Sigmoid colon (tissue), 7 donors: ENCODE data around the gene RIC1. TPM values are rescaled to one million over a fixed set of nuclear protein-coding genes. Genes with fewer than 3 reads are reported as not detected.

ENCODE experiments used
- DNase-seq: peaks from one replicate; pipeline ENCODE4 v3.0.0-alpha.2; 2019
- H3K27ac ChIP-seq, 4 donors: fragments of 200-600 bp; sonication (generic); one replicate each; pipeline ENCODE4 v1.5.1; 2016 to 2019; ENCODE audit warnings: mild to moderate bottlenecking in 1 of 4
- H3K27me3 ChIP-seq, 3 donors: fragments of 200-600 bp; sonication (generic); one replicate each; pipeline ENCODE4 v1.5.1; 2019; ENCODE audit warnings: mild to moderate bottlenecking in 1 of 3
- H3K36me3 ChIP-seq, 4 donors: fragments of 200-600 bp; sonication (generic); one replicate each; pipeline ENCODE4 v1.5.1; 2016 to 2019
- H3K4me1 ChIP-seq, 4 donors: fragments of 200-600 bp; sonication (generic); one replicate each; pipeline ENCODE4 v1.5.1; 2017 to 2019
- H3K4me3 ChIP-seq, 4 donors: fragments of 200-600 bp; sonication (generic); one replicate each; pipeline ENCODE4 v1.5.1; 2017 to 2019; ENCODE audit warnings: mild to moderate bottlenecking in 2 of 4, moderate library complexity in 1 of 4
- H3K9me3 ChIP-seq, 4 donors: fragments of 200-600 bp in 3 of 4; sonication (generic) in 3 of 4; one replicate each; pipeline versions ENCODE4 v1.5.1 to v1.6.1; 2013 to 2019
- EP300 ChIP-seq, 4 donors: sonication (generic); formaldehyde crosslinking; IDR thresholded peaks; one replicate each; pipeline ENCODE4 v1.6.1; 2017; ENCODE audit warnings: antibody characterized with exemption in 4 of 4
- POLR2A ChIP-seq, 2 donors: fragments of 450-650 bp; IDR thresholded peaks; one replicate each; pipeline ENCODE4 v1.6.1; 2016; ENCODE audit warnings: antibody characterized with exemption in 2 of 2, mild to moderate bottlenecking in 2 of 2, moderate library complexity in 2 of 2
- POLR2AphosphoS5 ChIP-seq, 4 donors: sonication (generic); formaldehyde crosslinking; IDR thresholded peaks; one replicate each; pipeline ENCODE4 v1.6.1; 2017; ENCODE audit warnings: antibody characterized with exemption in 4 of 4
- WGBS, 2 donors: extraction: QIAGEN DNeasy Blood & Tissue Kit; methylation state at CpG; one replicate each; pipeline ENCODE4 v1.1.7; 2013; 5-methylcytosine and 5-hydroxymethylcytosine counted together
- intact Hi-C: fragments of 100-400 bp; cut with DNase I; formaldehyde crosslinking; loops from one replicate; pipeline ENCODE4 v1.15.1; 2023
- polyA plus RNA-seq, 3 donors: library from polyadenylated mRNA; stranded (reverse); fragments of 200-250 nt; gene quantifications; one replicate each; pipeline ENCODE4 v1.2.3, GENCODE V29; 2013
- total RNA-seq, 4 donors: library from RNA; depleted of rRNA; stranded (reverse); fragments of >200 nt; gene quantifications; one replicate each; pipeline ENCODE4 v1.1.0, GENCODE V29; 2016
- TF ChIP-seq, protein P1 (sequence below), 4 experiments: fragments of 450-650 bp in 3 of 4; fragments of 200-600 bp in 1 of 4; IDR thresholded peaks; one replicate each; pipeline ENCODE4 v1.5.1; 2016 to 2019; ENCODE audit warnings: antibody characterized with exemption in 4 of 4, mild to moderate bottlenecking in 3 of 4, moderate library complexity in 2 of 4
- donor health status: healthy with polysubstance abuse.
- donor health status: Bipolar disorder and iron deficiency.
- donor health status: healthy.

RIC1 gene
- total and polyA plus RNA-seq, 7 donors, result 3.0 to 44.3 (median 29.1) TPM

DNA sequence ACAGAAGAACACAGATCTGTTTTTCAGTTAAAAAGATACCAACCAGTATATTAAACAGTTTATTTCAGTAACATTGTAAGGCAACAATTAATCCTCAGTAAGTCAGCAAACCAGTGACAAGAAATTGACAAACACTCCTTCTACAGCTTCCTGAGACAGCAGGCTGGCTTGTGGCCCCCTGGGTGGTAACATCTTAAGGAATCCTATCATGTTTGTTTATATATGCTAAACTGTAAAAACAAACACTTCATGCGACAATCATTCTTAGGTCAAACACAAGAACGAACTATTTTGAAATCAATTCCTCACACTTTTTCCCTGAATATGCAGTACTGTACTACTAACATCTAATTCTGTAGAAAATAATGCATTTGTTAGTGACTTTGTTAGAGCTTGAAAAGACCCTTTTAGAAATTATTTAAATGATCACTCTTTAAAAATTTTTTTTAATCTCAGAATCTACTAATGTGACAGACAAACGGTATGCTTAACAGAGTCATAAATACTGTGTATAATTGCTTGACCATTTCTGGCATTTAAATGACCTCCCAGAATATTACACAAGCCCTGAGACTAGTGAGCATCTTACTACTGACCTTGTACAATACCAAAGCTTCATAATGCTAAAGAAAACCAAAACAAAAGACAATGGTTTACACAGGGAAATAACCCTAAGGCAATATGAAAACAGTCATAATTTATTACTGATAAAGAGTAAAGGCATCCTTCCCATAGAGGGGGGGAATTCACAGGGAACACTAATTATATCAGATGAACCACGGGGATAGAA is 155.8 kb downstream of the RIC1 start:
- no peak for TF ChIP-seq POLR2A (IDR thresholded peaks at IDR 0.05)
- TF ChIP-seq, protein P1, sequence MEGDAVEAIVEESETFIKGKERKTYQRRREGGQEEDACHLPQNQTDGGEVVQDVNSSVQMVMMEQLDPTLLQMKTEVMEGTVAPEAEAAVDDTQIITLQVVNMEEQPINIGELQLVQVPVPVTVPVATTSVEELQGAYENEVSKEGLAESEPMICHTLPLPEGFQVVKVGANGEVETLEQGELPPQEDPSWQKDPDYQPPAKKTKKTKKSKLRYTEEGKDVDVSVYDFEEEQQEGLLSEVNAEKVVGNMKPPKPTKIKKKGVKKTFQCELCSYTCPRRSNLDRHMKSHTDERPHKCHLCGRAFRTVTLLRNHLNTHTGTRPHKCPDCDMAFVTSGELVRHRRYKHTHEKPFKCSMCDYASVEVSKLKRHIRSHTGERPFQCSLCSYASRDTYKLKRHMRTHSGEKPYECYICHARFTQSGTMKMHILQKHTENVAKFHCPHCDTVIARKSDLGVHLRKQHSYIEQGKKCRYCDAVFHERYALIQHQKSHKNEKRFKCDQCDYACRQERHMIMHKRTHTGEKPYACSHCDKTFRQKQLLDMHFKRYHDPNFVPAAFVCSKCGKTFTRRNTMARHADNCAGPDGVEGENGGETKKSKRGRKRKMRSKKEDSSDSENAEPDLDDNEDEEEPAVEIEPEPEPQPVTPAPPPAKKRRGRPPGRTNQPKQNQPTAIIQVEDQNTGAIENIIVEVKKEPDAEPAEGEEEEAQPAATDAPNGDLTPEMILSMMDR (IDR thresholded peaks at IDR 0.05), result no peak
- no peak for TF ChIP-seq POLR2AphosphoS5 (IDR thresholded peaks at IDR 0.05)
- TF ChIP-seq EP300 (IDR thresholded peaks at IDR 0.05), result no peak
- Histone ChIP-seq H3K4me1 (peaks cover 0 to 6% (median 0%) of the 10 kb centered on the region in 4 donors), H3K4me3 (no peak overlapping the region), H3K27me3 (no peaks in the 10 kb centered on the region), H3K36me3 (peaks cover 6 to 36% (median 11%) of the 10 kb centered on the region in 4 donors), H3K9me3 (no peaks in the 10 kb centered on the region), H3K27ac (no peak overlapping the region)
- 65 to 82% methylated on average over 4 of the region's 4 CpGs for WGBS, 2 donors
- no peak for DNase-seq
- intact Hi-C loops, result no loop called here

DNA sequence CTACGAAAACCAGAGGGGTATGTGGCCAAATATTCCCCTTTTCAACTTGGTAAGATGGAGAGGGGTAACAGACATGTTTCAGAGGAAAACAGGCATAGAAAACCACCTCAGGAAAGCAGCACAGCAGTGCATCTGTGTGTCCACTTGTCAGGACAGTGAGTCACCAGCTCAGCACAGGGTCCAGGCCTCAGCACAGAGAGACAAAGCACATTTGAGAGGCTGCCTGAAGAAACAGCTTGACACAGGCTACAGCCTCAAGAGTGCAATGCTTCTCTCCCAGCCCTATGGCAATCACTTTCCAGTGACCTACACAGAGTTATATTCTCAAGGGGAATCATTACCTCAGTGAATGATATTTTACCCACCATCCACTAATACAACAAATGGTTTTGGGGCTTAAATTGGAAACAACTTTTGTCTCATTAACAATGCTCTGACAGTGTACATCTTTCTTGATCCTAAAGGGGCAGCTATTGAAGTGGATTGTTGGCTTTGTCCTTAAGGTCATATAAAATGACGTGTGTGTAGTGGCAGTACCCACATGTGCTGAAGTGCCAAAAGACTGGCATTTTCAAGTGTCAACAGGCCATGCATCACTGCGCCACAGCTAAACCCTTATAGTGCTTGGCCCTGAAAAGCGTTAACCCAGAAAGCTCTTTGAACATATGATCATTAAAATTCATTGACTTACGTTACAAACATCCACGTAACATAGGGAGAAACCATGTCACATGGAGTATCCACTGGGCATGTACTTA is 157.6 kb downstream of the RIC1 start:
- 96 to 97% methylated on average over 6 of the region's 6 CpGs for WGBS, 2 donors
- DNase-seq, result no peak
- Histone ChIP-seq H3K27ac (no peak overlapping the region), H3K4me1 (peaks cover 0 to 6% (median 0%) of the 10 kb centered on the region in 4 donors), H3K36me3 (peaks cover 0 to 29% (median 2%) of the 10 kb centered on the region in 4 donors), H3K27me3 (no peaks in the 10 kb centered on the region), H3K9me3 (no peaks in the 10 kb centered on the region), H3K4me3 (no peak overlapping the region)
- intact Hi-C loops, result no loop called here
- TF ChIP-seq EP300 (IDR thresholded peaks at IDR 0.05) (no peak), POLR2A (IDR thresholded peaks at IDR 0.05) (no peak), POLR2AphosphoS5 (IDR thresholded peaks at IDR 0.05) (no peak)
- TF ChIP-seq, protein P1 (IDR thresholded peaks at IDR 0.05), result no peak

DNA sequence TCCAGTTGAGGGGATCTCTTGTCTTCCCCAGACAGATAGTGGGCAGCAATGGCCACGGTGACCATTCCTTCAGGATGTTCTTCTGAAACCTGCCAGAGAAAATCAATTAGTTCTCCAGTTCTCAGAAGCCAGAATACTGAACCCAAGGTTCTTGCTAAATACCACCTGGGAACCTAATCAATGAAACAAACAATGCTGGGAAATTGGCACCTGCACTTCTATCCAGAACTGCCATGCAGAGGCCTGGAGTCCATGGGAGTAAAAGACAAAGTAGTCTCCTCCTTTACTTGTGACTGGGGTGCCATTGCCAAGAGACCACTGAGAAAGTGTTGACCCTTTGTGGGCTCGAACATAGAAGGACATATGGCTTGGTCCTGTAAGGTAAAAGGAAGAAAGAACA is 158.3 kb downstream of the RIC1 start:
- Histone ChIP-seq H3K36me3 (peaks cover 0 to 29% (median 2%) of the 10 kb centered on the region in 4 donors), H3K4me1 (peaks cover 0 to 6% (median 0%) of the 10 kb centered on the region in 4 donors), H3K9me3 (no peaks in the 10 kb centered on the region), H3K27me3 (no peaks in the 10 kb centered on the region), H3K4me3 (no peak overlapping the region), H3K27ac (no peak overlapping the region)
- intact Hi-C loops, result no loop called here
- no peak for DNase-seq
- TF ChIP-seq, protein P1 (IDR thresholded peaks at IDR 0.05), result no peak
- no peak for TF ChIP-seq EP300 (IDR thresholded peaks at IDR 0.05)
- TF ChIP-seq POLR2AphosphoS5 (IDR thresholded peaks at IDR 0.05), result no peak
- TF ChIP-seq POLR2A (IDR thresholded peaks at IDR 0.05), result no peak
- 97 to 98% methylated on average over 2 of the region's 2 CpGs for WGBS, 2 donors

DNA sequence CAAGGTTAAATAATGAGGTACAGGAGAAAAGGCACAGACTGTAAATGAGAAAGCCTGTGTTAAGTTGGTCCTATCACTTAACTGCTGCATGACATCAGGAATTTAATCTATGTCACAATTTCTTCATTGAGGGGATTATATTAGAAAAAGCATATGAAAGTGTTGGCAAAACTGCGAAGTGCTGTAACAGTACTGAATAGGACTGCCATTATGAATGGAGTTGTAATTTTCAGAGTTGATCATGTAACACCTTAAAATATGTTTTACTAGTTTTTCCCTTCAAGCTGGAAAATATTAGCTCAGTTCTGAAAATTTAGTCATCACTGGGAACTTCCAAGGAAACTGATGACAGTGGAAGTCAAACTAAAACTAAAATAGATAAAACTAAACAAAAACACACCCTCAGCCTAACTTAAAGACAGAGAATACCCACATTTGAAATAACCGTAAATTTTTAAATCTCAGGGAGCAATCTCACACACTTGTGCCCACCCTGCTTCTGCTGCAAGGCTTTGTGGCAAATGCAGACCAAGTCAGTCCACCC is 158.9 kb downstream of the RIC1 start:
- intact Hi-C loops, result no loop called here

DNA sequence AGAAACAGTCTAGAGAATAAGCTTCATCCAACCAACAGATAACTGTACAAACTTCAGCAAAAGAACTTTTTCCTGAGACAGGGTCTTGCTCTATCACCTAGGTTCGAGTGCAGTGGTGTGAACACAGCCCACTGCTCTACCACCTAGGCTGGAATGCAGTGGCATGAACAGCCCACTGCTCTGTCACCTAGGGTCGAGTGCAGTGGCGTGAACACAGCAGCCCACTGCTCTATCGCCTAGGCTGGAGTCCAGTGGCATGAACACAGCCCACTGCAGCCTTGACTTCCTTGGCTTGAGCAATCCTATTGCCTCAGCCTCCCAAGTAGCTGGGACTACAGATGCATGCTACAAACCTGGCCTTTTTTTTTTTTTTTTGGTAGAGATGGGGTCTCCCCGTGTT is 160.6 kb downstream of the RIC1 start:
- TF ChIP-seq POLR2AphosphoS5 (IDR thresholded peaks at IDR 0.05), result no peak
- no peak for TF ChIP-seq EP300 (IDR thresholded peaks at IDR 0.05)
- TF ChIP-seq, protein P1 (IDR thresholded peaks at IDR 0.05), result no peak
- TF ChIP-seq POLR2A (IDR thresholded peaks at IDR 0.05), result no peak
- no peak overlapping the region for H3K27ac ChIP-seq
- WGBS, 2 donors, result 93 to 94% methylated on average over 5 of the region's 5 CpGs
- H3K36me3 ChIP-seq, result peaks cover 0 to 24% (median 2%) of the 10 kb centered on the region in 4 donors
- no peak overlapping the region for H3K4me3 ChIP-seq
- DNase-seq, result no peak
- H3K27me3 ChIP-seq, result no peaks in the 10 kb centered on the region
- H3K9me3 ChIP-seq, result no peaks in the 10 kb centered on the region
- peaks cover 0 to under 1% (median 0%) of the 10 kb centered on the region in 4 donors for H3K4me1 ChIP-seq
- intact Hi-C loops, result no loop called here

More for the DNA sequence above, 158.9 kb downstream of the RIC1 start:
- H3K4me3 ChIP-seq, result no peak overlapping the region
- H3K27me3 ChIP-seq, result no peaks in the 10 kb centered on the region
- H3K4me1 ChIP-seq, result peaks cover 0 to 6% (median 0%) of the 10 kb centered on the region in 4 donors
- H3K36me3 ChIP-seq, result peaks cover 0 to 29% (median 2%) of the 10 kb centered on the region in 4 donors
- no peak overlapping the region for H3K27ac ChIP-seq
- DNase-seq, result no peak
- 66 to 94% methylated on average over 2 of the region's 2 CpGs for WGBS, 2 donors
- no peaks in the 10 kb centered on the region for H3K9me3 ChIP-seq
- no peak for TF ChIP-seq EP300 (IDR thresholded peaks at IDR 0.05)
